GM11168 (cell line): ENCODE results near the gene SEMA3F.

Experiments
- in situ Hi-C: fragments of 300-500 bp; cut with MboI; formaldehyde crosslinking; loops from one replicate; pipeline ENCODE4 v1.12.0; 2022; ENCODE audit warnings: low sequenced_read_pairs; ENCODE audit not compliant: unreplicated experiment

The SEMA3F gene

GRCh38 chr3:50130436-50130835 lies 24.7 kb upstream of the SEMA3F start:
- in situ Hi-C loops = no loop called here

DNA sequence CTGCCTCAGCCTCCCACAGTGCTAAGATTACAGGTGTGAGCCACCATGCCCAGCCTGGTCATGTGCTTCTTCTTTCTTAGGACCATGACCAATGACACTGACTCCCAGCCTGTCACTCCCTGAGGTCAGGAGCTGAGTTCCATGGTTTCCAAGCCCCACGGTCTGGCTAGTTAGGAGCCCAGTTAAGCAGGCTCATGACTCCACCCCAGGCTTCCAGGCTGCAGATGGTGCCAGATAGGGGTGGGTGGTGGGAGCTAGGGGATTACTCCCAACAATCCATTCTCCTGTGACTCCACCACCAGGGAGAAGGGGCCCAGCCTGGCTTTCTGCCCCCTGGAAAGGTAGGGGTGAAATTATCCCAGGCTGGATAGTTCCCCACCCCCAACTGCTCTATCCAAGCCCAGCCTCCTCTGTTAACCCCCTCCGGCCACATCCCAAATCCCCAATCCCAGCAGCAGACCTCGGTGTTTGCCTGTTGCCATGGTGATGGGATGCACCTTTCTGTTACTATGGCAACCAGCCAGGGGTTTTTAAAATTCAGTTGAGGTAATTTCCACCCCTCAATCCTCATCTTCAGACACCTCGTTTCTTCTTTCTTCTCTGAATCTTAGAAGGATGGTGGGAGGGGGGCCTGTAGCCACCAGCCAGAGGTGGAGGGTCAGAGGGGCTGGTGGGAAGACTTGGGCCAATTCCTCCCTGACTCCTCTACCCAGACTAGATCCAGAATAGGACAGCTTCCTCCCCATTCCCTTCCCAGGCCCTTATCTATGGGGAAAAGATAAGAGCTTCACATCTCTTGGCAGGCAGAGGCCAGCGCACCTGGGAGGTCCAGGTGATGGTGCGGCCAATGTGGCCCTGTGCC lies 22.5 kb upstream of the SEMA3F start:
- in situ Hi-C loops = no loop called here

GRCh38 chr3:50133283-50133615 lies 21.9 kb upstream of the SEMA3F start:
- in situ Hi-C loops = no loop called here

DNA sequence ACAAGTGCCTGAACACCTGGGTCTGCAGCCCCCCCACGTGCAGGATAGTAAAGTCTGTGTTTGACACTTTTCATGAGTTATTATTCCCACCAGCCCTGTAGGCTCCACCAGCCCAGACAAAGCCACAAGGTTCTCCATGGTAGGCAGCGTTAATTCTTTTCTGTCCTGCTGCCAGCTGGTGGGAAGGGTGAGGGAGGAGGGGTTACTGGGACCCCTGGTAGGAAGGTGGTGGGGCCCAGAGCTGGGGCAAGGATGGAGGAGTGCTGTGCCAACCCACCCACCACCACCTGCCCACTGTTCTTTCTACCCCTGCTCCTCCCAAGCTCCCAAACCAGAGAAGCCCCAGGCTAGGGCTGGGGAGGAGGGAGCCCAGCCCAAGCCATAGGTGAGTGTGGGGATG lies 20.8 kb upstream of the SEMA3F start:
- in situ Hi-C loops = no loop called here

GRCh38 chr3:50135964-50136363 lies 19.2 kb upstream of the SEMA3F start:
- in situ Hi-C loops = no loop called here

GRCh38 chr3:50136714-50137405 lies 18.3 kb upstream of the SEMA3F start:
- in situ Hi-C loops = no loop called here

GRCh38 chr3:50137531-50137930 lies 17.6 kb upstream of the SEMA3F start:
- in situ Hi-C loops = no loop called here

- in situ Hi-C loops = no loop called here
These were observed 16.6 kb upstream of the SEMA3F start for GRCh38 chr3:50138266-50139200.

DNA sequence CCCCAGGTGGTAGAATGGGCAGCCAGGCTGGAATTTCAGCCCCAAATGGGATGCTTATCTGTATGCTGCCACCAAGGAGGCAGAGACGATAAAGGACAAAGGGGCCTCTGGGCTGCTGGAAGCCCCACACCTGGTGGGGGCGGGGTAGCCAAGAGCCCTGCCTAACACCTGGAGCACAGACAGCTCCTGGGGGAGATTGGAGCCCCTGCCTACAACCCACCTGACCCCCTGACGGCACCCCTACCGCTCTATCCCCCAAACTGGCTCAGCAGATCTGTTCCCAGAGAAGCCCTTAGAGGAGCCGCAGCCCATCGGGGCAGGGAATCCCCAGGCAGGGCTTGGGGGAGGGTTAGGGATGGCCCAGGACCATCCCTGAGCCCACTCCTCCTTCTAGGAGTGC lies 15.8 kb upstream of the SEMA3F start:
- in situ Hi-C loops = no loop called here

GRCh38 chr3:50139718-50140423 lies 15.3 kb upstream of the SEMA3F start:
- in situ Hi-C loops = no loop called here

DNA sequence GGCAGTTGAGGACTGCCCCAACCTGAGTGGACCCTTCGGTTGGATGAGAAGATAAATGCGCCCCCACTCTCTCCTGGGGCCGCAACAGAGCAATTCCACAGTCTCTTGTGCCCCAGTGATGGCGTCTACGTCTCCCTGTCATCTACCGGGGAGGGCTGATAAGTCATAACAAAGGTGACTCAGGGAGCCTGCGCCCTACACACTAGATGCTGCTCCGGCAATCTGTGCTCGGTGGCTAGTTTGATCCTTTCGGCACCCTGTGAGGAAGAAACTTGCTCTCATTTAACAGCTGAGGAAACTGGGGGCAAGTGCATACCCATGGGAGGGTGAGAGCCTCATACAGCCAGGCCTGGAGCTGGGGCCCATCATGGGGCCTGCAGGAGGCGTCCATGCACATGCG lies 14.1 kb upstream of the SEMA3F start:
- in situ Hi-C loops = no loop called here

GRCh38 chr3:50146316-50146901 lies 8.7 kb upstream of the SEMA3F start:
- in situ Hi-C loops = no loop called here

DNA sequence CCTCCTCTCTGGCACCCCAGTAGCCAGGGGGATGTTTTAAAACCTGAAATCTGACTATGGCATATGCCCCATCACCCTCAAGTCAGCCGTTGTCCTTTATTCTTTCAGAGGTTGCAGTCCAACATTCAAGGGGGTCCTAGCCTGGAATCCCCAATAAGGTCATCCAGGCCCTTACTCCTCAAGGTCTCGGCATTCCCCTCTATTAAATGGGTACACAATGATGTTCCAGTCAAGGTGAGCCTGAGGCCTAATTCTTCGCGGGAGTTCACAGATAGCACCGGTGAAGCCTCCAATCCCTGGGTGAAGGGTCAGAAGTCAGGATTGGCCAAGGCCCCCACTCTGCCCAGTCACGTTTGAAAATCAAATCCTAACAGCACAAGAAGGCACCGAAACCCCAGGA lies 8.1 kb upstream of the SEMA3F start:
- in situ Hi-C loops = no loop called here

- in situ Hi-C loops = no loop called here
These were observed 7.7 kb upstream of the SEMA3F start for GRCh38 chr3:50147447-50147846.

- in situ Hi-C loops = no loop called here
These were observed 7.3 kb upstream of the SEMA3F start for GRCh38 chr3:50147861-50148260.

DNA sequence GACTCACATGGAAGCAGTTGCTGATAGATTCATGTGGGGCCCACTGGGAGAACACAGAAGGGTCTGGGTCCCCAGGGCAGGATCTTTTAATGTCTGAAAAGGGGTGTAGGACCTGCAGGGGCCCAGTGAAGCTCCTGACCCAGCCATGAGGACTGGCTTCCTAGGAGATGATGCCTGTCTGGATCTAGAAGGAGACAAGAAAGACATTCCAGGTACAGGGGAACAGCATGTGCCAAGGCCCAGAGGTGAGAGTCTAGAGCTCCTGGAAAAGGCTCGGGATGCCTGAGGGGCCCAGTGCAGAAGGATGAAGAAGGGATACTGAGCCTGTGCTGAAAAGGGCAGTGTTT lies 4.7 kb upstream of the SEMA3F start:
- in situ Hi-C loops = no loop called here

- in situ Hi-C loops = no loop called here
These were observed 4.0 kb upstream of the SEMA3F start for GRCh38 chr3:50150863-50151686.

- in situ Hi-C loops = no loop called here
These were observed 3.4 kb upstream of the SEMA3F start for GRCh38 chr3:50151728-50152127.
